Neural progenitor cell (in vitro differentiated cells): Measurements from ENCODE around the gene TMEM175. TPM values are rescaled to one million over a fixed set of nuclear protein-coding genes. Genes with fewer than 3 reads are reported as not detected.

Experiments used
- DNase-seq: peaks from one replicate; pipeline ENCODE4 v3.0.0-alpha.2; 2016; ENCODE audit warnings: low spot score
- H2AFZ ChIP-seq: fragments of 200-600 bp; sonication (generic); replicated peaks from 2 replicates; pipeline ENCODE4 v1.6.1; 2016; ENCODE audit warnings: antibody characterized with exemption
- H3F3A ChIP-seq: fragments of 200-600 bp; sonication (generic); 2 replicates; pipeline ENCODE4 v1.6.1; 2016; ENCODE audit warnings: antibody characterized with exemption, low read depth
- H3K27ac ChIP-seq: fragments of 200-600 bp; sonication (generic); 2 replicates; pipeline ENCODE4 v1.5.1; 2016; ENCODE audit warnings: mild to moderate bottlenecking
- H3K27me3 ChIP-seq: fragments of 200-600 bp; sonication (generic); 2 replicates; pipeline ENCODE4 v1.6.1; 2016; ENCODE audit warnings: mild to moderate bottlenecking, moderate library complexity
- H3K36me3 ChIP-seq: fragments of 200-600 bp; sonication (generic); 2 replicates; pipeline ENCODE4 v1.5.1; 2016
- H3K4me1 ChIP-seq: fragments of 200-600 bp; sonication (generic); 2 replicates; pipeline ENCODE4 v1.6.1; 2016; ENCODE audit warnings: mixed run types
- H3K4me2 ChIP-seq: fragments of 200-600 bp; sonication (generic); 2 replicates; pipeline ENCODE4 v1.6.1; 2016
- H3K4me3 ChIP-seq: fragments of 200-600 bp; sonication (generic); 2 replicates; pipeline ENCODE4 v1.5.1; 2016
- H3K79me2 ChIP-seq: fragments of 200-600 bp; sonication (generic); 2 replicates; pipeline ENCODE4 v1.6.1; 2016; ENCODE audit warnings: low read depth
- H3K9ac ChIP-seq: fragments of 200-600 bp; sonication (generic); 2 replicates; pipeline ENCODE4 v1.6.1; 2016
- H3K9me3 ChIP-seq: fragments of 200-600 bp; sonication (generic); 2 replicates; pipeline ENCODE4 v1.5.1; 2016; ENCODE audit warnings: low read depth
- H4K20me1 ChIP-seq: fragments of 200-600 bp; sonication (generic); 2 replicates; pipeline ENCODE4 v1.6.1; 2016; ENCODE audit warnings: low read depth
- H3K27ac Mint-ChIP-seq: 3 replicates; pipeline ENCODE4 v1.8.0; 2021; ENCODE audit warnings: mixed read lengths
- H3K27me3 Mint-ChIP-seq: 2 replicates; pipeline ENCODE4 v1.8.0; 2022; ENCODE audit warnings: low read depth, mild to moderate bottlenecking, inconsistent platforms, moderate library complexity, mixed read lengths; ENCODE audit not compliant: insufficient read depth
- H3K36me3 Mint-ChIP-seq: 3 replicates; pipeline ENCODE4 v1.8.0; 2021; ENCODE audit warnings: mixed read lengths
- H3K4me1 Mint-ChIP-seq: 3 replicates; pipeline ENCODE4 v1.8.0; 2021; ENCODE audit warnings: mixed read lengths
- H3K4me3 Mint-ChIP-seq: 3 replicates; pipeline ENCODE4 v1.8.0; 2021; ENCODE audit warnings: mild to moderate bottlenecking, moderate library complexity, mixed read lengths
- H3K9me3 Mint-ChIP-seq: 3 replicates; pipeline ENCODE4 v1.8.0; 2020; ENCODE audit warnings: mixed read lengths
- CTCF ChIP-seq: fragments of 200-600 bp; sonication (generic); IDR thresholded peaks from 2 replicates; pipeline ENCODE4 v1.5.1; 2017; ENCODE audit warnings: antibody characterized with exemption, mild to moderate bottlenecking
- EZH2 ChIP-seq: fragments of 200-600 bp; sonication (generic); IDR thresholded peaks from 2 replicates; pipeline ENCODE4 v1.6.1; 2017; ENCODE audit warnings: antibody characterized with exemption, mild to moderate bottlenecking, moderate library complexity
- EZH2phosphoT487 ChIP-seq: fragments of 200-600 bp; sonication (generic); IDR thresholded peaks from 2 replicates; pipeline ENCODE4 v1.6.1; 2017; ENCODE audit warnings: antibody characterized with exemption
- total RNA-seq: library from RNA; depleted of rRNA; stranded (reverse); fragments of >200 nt; gene quantifications from 2 replicates; pipeline ENCODE4 v1.2.3, GENCODE V29; 2015; ENCODE audit warnings: low replicate concordance

TMEM175 gene
- total RNA-seq, 1 donor from 2014 or later = 4.4 TPM

DNA sequence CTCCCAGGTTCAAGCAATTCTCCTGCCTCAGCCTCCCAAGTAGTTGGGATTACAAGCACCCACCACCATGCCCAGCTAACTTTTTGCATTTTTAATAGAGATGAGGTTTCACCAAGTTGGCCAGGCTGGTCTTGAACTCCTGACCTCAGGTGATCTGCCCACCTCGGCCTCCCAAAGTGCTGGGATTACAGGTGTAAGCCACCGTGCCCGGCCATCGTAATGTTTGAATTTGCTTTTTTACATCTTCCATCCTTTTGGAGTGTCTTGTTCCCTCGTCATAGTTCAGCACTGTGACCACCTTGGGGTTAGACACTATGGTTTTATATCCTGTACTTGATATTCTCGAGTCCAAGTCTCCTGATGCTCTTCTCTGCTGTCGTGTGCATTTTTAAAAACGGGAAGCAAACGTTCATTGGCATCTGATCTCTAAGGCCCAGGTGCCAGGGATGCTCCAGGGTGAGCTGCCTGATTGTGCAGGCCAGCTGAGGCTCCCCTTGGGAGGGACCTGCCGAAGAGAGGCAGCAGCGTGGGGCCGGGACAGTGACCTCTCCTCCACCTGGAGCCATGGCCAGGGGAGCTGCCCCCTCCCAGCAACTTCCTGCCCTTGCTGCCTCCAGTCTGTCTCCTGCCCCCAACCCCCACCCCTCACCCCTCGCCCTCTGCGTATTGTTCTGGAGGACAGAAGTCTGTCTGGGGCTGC lies 24.4 kb downstream of the TMEM175 start:
- H3K4me1 Mint-ChIP-seq = peaks cover 3% of the 10 kb centered on the region
- H3K9me3 ChIP-seq = no peaks in the 10 kb centered on the region
- no peaks in the 10 kb centered on the region for H3K79me2 ChIP-seq
- peaks cover 11% of the 10 kb centered on the region for H3K36me3 Mint-ChIP-seq
- no peak overlapping the region for H3K27ac Mint-ChIP-seq
- no peaks in the 10 kb centered on the region for H3K36me3 ChIP-seq
- no peaks in the 10 kb centered on the region for H3K27me3 ChIP-seq
- H3K27ac ChIP-seq = no peak overlapping the region
- no peak for TF ChIP-seq EZH2
- TF ChIP-seq EZH2phosphoT487 = no peak
- TF ChIP-seq CTCF = no peak
- H2AFZ ChIP-seq = no peak overlapping the region
- H3K4me3 ChIP-seq = no peak overlapping the region
- no peak overlapping the region for H3K9ac ChIP-seq
- no peaks in the 10 kb centered on the region for H3F3A ChIP-seq
- H3K4me2 ChIP-seq = no peak overlapping the region
- peak overlapping the region; percentile 27 for H3K4me3 Mint-ChIP-seq
- H4K20me1 ChIP-seq = no peaks in the 10 kb centered on the region
- DNase-seq = no peak
- H3K4me1 ChIP-seq = no peaks in the 10 kb centered on the region
- no peaks in the 10 kb centered on the region for H3K9me3 Mint-ChIP-seq
- peaks cover 4% of the 10 kb centered on the region for H3K27me3 Mint-ChIP-seq

GRCh38 chr4:957231-957580 lies 24.9 kb downstream of the TMEM175 start:
- peaks cover 4% of the 10 kb centered on the region for H3K27me3 Mint-ChIP-seq
- Histone ChIP-seq H3K4me1 (no peaks in the 10 kb centered on the region), H3K9ac (no peak overlapping the region), H2AFZ (no peak overlapping the region), H3K36me3 (no peaks in the 10 kb centered on the region), H3K4me3 (no peak overlapping the region), H3K4me2 (no peak overlapping the region), H3K79me2 (no peaks in the 10 kb centered on the region), H3K27ac (no peak overlapping the region), H4K20me1 (no peaks in the 10 kb centered on the region), H3F3A (no peaks in the 10 kb centered on the region), H3K9me3 (no peaks in the 10 kb centered on the region), H3K27me3 (no peaks in the 10 kb centered on the region)
- H3K9me3 Mint-ChIP-seq = no peaks in the 10 kb centered on the region
- no peak overlapping the region for H3K27ac Mint-ChIP-seq
- peaks cover 11% of the 10 kb centered on the region for H3K36me3 Mint-ChIP-seq
- TF ChIP-seq CTCF = no peak
- H3K4me3 Mint-ChIP-seq = no peak overlapping the region
- H3K4me1 Mint-ChIP-seq = peaks cover 3% of the 10 kb centered on the region
- no peak for DNase-seq

- Histone ChIP-seq H3K79me2 (no peaks in the 10 kb centered on the region), H3K4me2 (no peak overlapping the region), H3K4me1 (no peaks in the 10 kb centered on the region), H3K4me3 (no peak overlapping the region), H3K9me3 (no peaks in the 10 kb centered on the region), H4K20me1 (no peaks in the 10 kb centered on the region), H3K36me3 (no peaks in the 10 kb centered on the region), H3F3A (no peaks in the 10 kb centered on the region), H3K27ac (no peak overlapping the region), H2AFZ (no peak overlapping the region), H3K9ac (no peak overlapping the region), H3K27me3 (no peaks in the 10 kb centered on the region)
- TF ChIP-seq CTCF (no peak), EZH2phosphoT487 (no peak), EZH2 (no peak)
- Mint-ChIP-seq H3K4me1 (peaks cover 3% of the 10 kb centered on the region), H3K27me3 (peaks cover 3% of the 10 kb centered on the region), H3K4me3 (no peak overlapping the region), H3K36me3 (peaks cover 11% of the 10 kb centered on the region), H3K9me3 (no peaks in the 10 kb centered on the region), H3K27ac (no peak overlapping the region)
- DNase-seq = no peak
Observed at GRCh38 chr4:957581-958313, 25.5 kb downstream of the TMEM175 start.
